Mucosa of rectum (tissue), 2 donors: Measurements from ENCODE around the gene TVP23C.

Experiments
- H3K27ac ChIP-seq, 2 donors: one replicate each; pipeline ENCODE4 v1.7.0; 2013; ENCODE audit warnings: inconsistent platforms in 2 of 2, low read depth in 2 of 2, low read length in 2 of 2
- H3K27me3 ChIP-seq, 2 donors: one replicate each; pipeline ENCODE4 v1.7.0; 2013; ENCODE audit warnings: low read length in 2 of 2; ENCODE audit not compliant: control insufficient read depth in 2 of 2, insufficient read depth in 2 of 2
- H3K36me3 ChIP-seq, 2 donors: one replicate each; pipeline ENCODE4 v1.7.0; 2013; ENCODE audit warnings: low read length in 2 of 2; ENCODE audit not compliant: control insufficient read depth in 2 of 2, insufficient read depth in 2 of 2
- H3K4me1 ChIP-seq, 2 donors: one replicate each; pipeline ENCODE4 v1.7.0; 2013; ENCODE audit warnings: low read length in 2 of 2, mild to moderate bottlenecking in 1 of 2; ENCODE audit not compliant: control insufficient read depth in 2 of 2, insufficient read depth in 2 of 2
- H3K4me3 ChIP-seq, 2 donors: one replicate each; pipeline ENCODE4 v1.7.0; 2013; ENCODE audit warnings: low read length in 2 of 2
- H3K9ac ChIP-seq, 2 donors: one replicate each; pipeline ENCODE4 v1.7.0; 2013; ENCODE audit warnings: low read length in 2 of 2, low read depth in 1 of 2, mild to moderate bottlenecking in 1 of 2
- H3K9me3 ChIP-seq, 2 donors: one replicate each; pipeline ENCODE4 v1.7.0; 2013; ENCODE audit warnings: low read length in 2 of 2; ENCODE audit not compliant: control insufficient read depth in 2 of 2
- donor health status: healthy.
- donor health status: Normal muscosa, but diverticular disease.

TVP23C gene

GRCh38 chr17:15496735-15497670 is 66.3 kb downstream of the TVP23C start:
- Histone ChIP-seq H3K9ac (no peak overlapping the region), H3K4me3 (no peak overlapping the region), H3K27ac (no peak overlapping the region), H3K36me3 (peaks cover 0 to 5% of the 10 kb centered on the region in 2 donors), H3K27me3 (no peaks in the 10 kb centered on the region), H3K9me3 (no peaks in the 10 kb centered on the region), H3K4me1 (no peaks in the 10 kb centered on the region)

GRCh38 chr17:15494821-15495220 is 68.5 kb downstream of the TVP23C start:
- peaks cover 4 to 5% of the 10 kb centered on the region in 2 donors for H3K4me1 ChIP-seq
- H3K9ac ChIP-seq, result no peak overlapping the region
- H3K27ac ChIP-seq, result no peak overlapping the region

GRCh38 chr17:15493693-15494035 is 69.6 kb downstream of the TVP23C start:
- H3K27ac ChIP-seq, result no peak overlapping the region
- H3K4me3 ChIP-seq, result no peak overlapping the region
- H3K9me3 ChIP-seq, result no peaks in the 10 kb centered on the region
- peaks cover 4 to 5% of the 10 kb centered on the region in 2 donors for H3K4me1 ChIP-seq
- peaks cover 0 to 5% of the 10 kb centered on the region in 2 donors for H3K36me3 ChIP-seq
- no peak overlapping the region for H3K9ac ChIP-seq
- no peaks in the 10 kb centered on the region for H3K27me3 ChIP-seq

More at GRCh38 chr17:15494821-15495220, 68.5 kb downstream of the TVP23C start:
- Histone ChIP-seq H3K27me3 (no peaks in the 10 kb centered on the region), H3K36me3 (peaks cover 0 to 5% of the 10 kb centered on the region in 2 donors), H3K9me3 (no peaks in the 10 kb centered on the region), H3K4me3 (no peak overlapping the region)

GRCh38 chr17:15492791-15493692 is 70.2 kb downstream of the TVP23C start:
- Histone ChIP-seq H3K36me3 (peaks cover 0 to 5% of the 10 kb centered on the region in 2 donors), H3K27ac (no peak overlapping the region), H3K4me1 (peaks cover 4 to 5% of the 10 kb centered on the region in 2 donors), H3K4me3 (no peak overlapping the region), H3K9ac (no peak overlapping the region), H3K9me3 (no peaks in the 10 kb centered on the region), H3K27me3 (no peaks in the 10 kb centered on the region)

GRCh38 chr17:15492186-15492585 is 71.1 kb downstream of the TVP23C start:
- Histone ChIP-seq H3K27ac (no peak overlapping the region), H3K27me3 (no peaks in the 10 kb centered on the region), H3K9ac (no peak overlapping the region), H3K36me3 (peaks cover 0 to 5% of the 10 kb centered on the region in 2 donors), H3K4me1 (peaks cover 4 to 5% of the 10 kb centered on the region in 2 donors), H3K4me3 (no peak overlapping the region), H3K9me3 (no peaks in the 10 kb centered on the region)

GRCh38 chr17:15490634-15491261 is 72.5 kb downstream of the TVP23C start:
- Histone ChIP-seq H3K4me1 (peaks cover 4 to 5% of the 10 kb centered on the region in 2 donors), H3K27me3 (no peaks in the 10 kb centered on the region), H3K36me3 (no peaks in the 10 kb centered on the region), H3K4me3 (no peak overlapping the region), H3K9me3 (no peaks in the 10 kb centered on the region), H3K9ac (peak overlapping the region in 1 of 2 donors; percentile 16), H3K27ac (peak overlapping the region; percentile 67 to 73)

GRCh38 chr17:15488557-15488956 is 74.7 kb downstream of the TVP23C start:
- no peak overlapping the region for H3K27ac ChIP-seq
- H3K9ac ChIP-seq, result no peak overlapping the region
- no peak overlapping the region for H3K4me3 ChIP-seq
- H3K36me3 ChIP-seq, result peaks cover 0 to 1% of the 10 kb centered on the region in 2 donors
- no peaks in the 10 kb centered on the region for H3K27me3 ChIP-seq
- H3K4me1 ChIP-seq, result peaks cover 4 to 5% of the 10 kb centered on the region in 2 donors
- H3K9me3 ChIP-seq, result no peaks in the 10 kb centered on the region

- no peaks in the 10 kb centered on the region for H3K9me3 ChIP-seq
- H3K4me1 ChIP-seq, result no peaks in the 10 kb centered on the region
- no peak overlapping the region for H3K9ac ChIP-seq
- no peak overlapping the region for H3K4me3 ChIP-seq
- H3K36me3 ChIP-seq, result peaks cover 0 to 5% of the 10 kb centered on the region in 2 donors
- no peaks in the 10 kb centered on the region for H3K27me3 ChIP-seq
- H3K27ac ChIP-seq, result no peak overlapping the region
Measured at GRCh38 chr17:15485045-15485444, 78.2 kb downstream of the TVP23C start.

GRCh38 chr17:15483431-15483830 is 79.9 kb downstream of the TVP23C start:
- H3K36me3 ChIP-seq, result peaks cover 0 to 5% of the 10 kb centered on the region in 2 donors
- H3K4me1 ChIP-seq, result peaks cover 0 to 4% of the 10 kb centered on the region in 2 donors

More at GRCh38 chr17:15483431-15483830, 79.9 kb downstream of the TVP23C start:
- Histone ChIP-seq H3K9ac (no peak overlapping the region), H3K27ac (no peak overlapping the region), H3K4me3 (no peak overlapping the region), H3K27me3 (no peaks in the 10 kb centered on the region), H3K9me3 (no peaks in the 10 kb centered on the region)
